Skeletal muscle satellite cell (primary cell): ENCODE measurements around the gene RASD1.
"Not testable (repeated sequence)": the region's sequence is repeated elsewhere in the genome, so short reads cannot be mapped to it uniquely, and the experiment has no call there.

Experiments used
- H3K27me3 ChIP-seq: 2 replicates; pipeline ENCODE4 v1.7.0; 2013; ENCODE audit warnings: low read length; ENCODE audit not compliant: control insufficient read depth, insufficient read depth
- H3K36me3 ChIP-seq: 2 replicates; pipeline ENCODE4 v1.7.0; 2013; ENCODE audit warnings: mild to moderate bottlenecking, control low read depth, low read length; ENCODE audit not compliant: insufficient read depth
- H3K4me1 ChIP-seq: 2 replicates; pipeline ENCODE4 v1.7.0; 2013; ENCODE audit warnings: low read length; ENCODE audit not compliant: control insufficient read depth, insufficient read depth
- H3K4me2 ChIP-seq: 2 replicates; pipeline ENCODE4 v1.7.0; 2013; ENCODE audit warnings: mild to moderate bottlenecking, low read length
- H3K4me3 ChIP-seq: 2 replicates; pipeline ENCODE4 v1.7.0; 2013; ENCODE audit warnings: low read length
- H3K9ac ChIP-seq: 2 replicates; pipeline ENCODE4 v1.7.0; 2013; ENCODE audit warnings: mild to moderate bottlenecking, low read depth, low read length, moderate library complexity
- H3K9me3 ChIP-seq: replicated peaks from 2 replicates; pipeline ENCODE4 v1.7.0; 2013; ENCODE audit warnings: mild to moderate bottlenecking, control low read depth, low read length

Gene RASD1

GRCh38 chr17:17491546-17491988 lies 4.6 kb downstream of the RASD1 start:
- no peak overlapping the region for H3K4me2 ChIP-seq
- peaks cover 38% of the 10 kb centered on the region for H3K36me3 ChIP-seq
- H3K9me3 ChIP-seq, result no peaks in the 10 kb centered on the region
- H3K27me3 ChIP-seq, result no peaks in the 10 kb centered on the region
- H3K4me3 ChIP-seq, result no peak overlapping the region
- H3K4me1 ChIP-seq, result peaks cover 19% of the 10 kb centered on the region
- H3K9ac ChIP-seq, result no peak overlapping the region

- Histone ChIP-seq H3K36me3 (peaks cover 38% of the 10 kb centered on the region), H3K9ac (no peak overlapping the region), H3K9me3 (no peaks in the 10 kb centered on the region), H3K4me1 (peaks cover 17% of the 10 kb centered on the region), H3K4me3 (no peak overlapping the region), H3K4me2 (no peak overlapping the region), H3K27me3 (no peaks in the 10 kb centered on the region)
Measured at GRCh38 chr17:17491031-17491471, 5.1 kb downstream of the RASD1 start.

- Histone ChIP-seq H3K36me3 (peaks cover 38% of the 10 kb centered on the region), H3K4me3 (no peak overlapping the region), H3K9me3 (no peaks in the 10 kb centered on the region), H3K9ac (no peak overlapping the region), H3K4me2 (no peak overlapping the region), H3K4me1 (peaks cover 6% of the 10 kb centered on the region), H3K27me3 (no peaks in the 10 kb centered on the region)
Measured at GRCh38 chr17:17487998-17488397, 8.2 kb downstream of the RASD1 start.

GRCh38 chr17:17486416-17486815 lies 9.8 kb downstream of the RASD1 start:
- not testable (repeated sequence) for H3K27me3 ChIP-seq, H3K4me1 ChIP-seq, H3K4me3 ChIP-seq, H3K9ac ChIP-seq, H3K4me2 ChIP-seq, H3K9me3 ChIP-seq
- peaks cover 26% of the 10 kb centered on the region for H3K36me3 ChIP-seq

GRCh38 chr17:17485420-17485819 lies 10.8 kb downstream of the RASD1 start:
- Histone ChIP-seq H3K4me3 (no peak overlapping the region), H3K36me3 (peaks cover 20% of the 10 kb centered on the region), H3K4me2 (no peak overlapping the region), H3K4me1 (peaks cover 10% of the 10 kb centered on the region), H3K9ac (no peak overlapping the region), H3K9me3 (no peaks in the 10 kb centered on the region), H3K27me3 (no peaks in the 10 kb centered on the region)

GRCh38 chr17:17484451-17484899 lies 11.7 kb downstream of the RASD1 start:
- H3K4me1 ChIP-seq, result peaks cover 10% of the 10 kb centered on the region
- no peaks in the 10 kb centered on the region for H3K9me3 ChIP-seq
- H3K4me3 ChIP-seq, result no peak overlapping the region
- H3K27me3 ChIP-seq, result no peaks in the 10 kb centered on the region
- peak overlapping the region; percentile 34 for H3K4me2 ChIP-seq
- no peak overlapping the region for H3K9ac ChIP-seq
- peaks cover 22% of the 10 kb centered on the region for H3K36me3 ChIP-seq

GRCh38 chr17:17481860-17482259 lies 14.3 kb downstream of the RASD1 start:
- Histone ChIP-seq H3K4me2 (no peak overlapping the region), H3K4me3 (no peak overlapping the region), H3K27me3 (no peaks in the 10 kb centered on the region), H3K9ac (no peak overlapping the region), H3K36me3 (peaks cover 6% of the 10 kb centered on the region), H3K4me1 (peaks cover 21% of the 10 kb centered on the region), H3K9me3 (no peaks in the 10 kb centered on the region)

GRCh38 chr17:17480593-17481148 lies 15.5 kb downstream of the RASD1 start:
- no peak overlapping the region for H3K4me2 ChIP-seq
- H3K27me3 ChIP-seq, result no peaks in the 10 kb centered on the region
- H3K9me3 ChIP-seq, result no peaks in the 10 kb centered on the region
- H3K9ac ChIP-seq, result no peak overlapping the region
- peaks cover 21% of the 10 kb centered on the region for H3K4me1 ChIP-seq
- H3K36me3 ChIP-seq, result peaks cover 6% of the 10 kb centered on the region
- H3K4me3 ChIP-seq, result no peak overlapping the region

GRCh38 chr17:17479209-17479608 lies 17.0 kb downstream of the RASD1 start:
- Histone ChIP-seq H3K36me3 (peaks cover 6% of the 10 kb centered on the region), H3K4me2 (no peak overlapping the region), H3K4me3 (no peak overlapping the region), H3K9me3 (no peaks in the 10 kb centered on the region), H3K27me3 (peaks cover 2% of the 10 kb centered on the region), H3K9ac (no peak overlapping the region), H3K4me1 (peaks cover 15% of the 10 kb centered on the region)

GRCh38 chr17:17476865-17477467 lies 19.2 kb downstream of the RASD1 start, which contains the start of gene MED9:
MED9 (plus strand) TSS chr17:17477000; CDS start chr17:17477042, 42 bp downstream.
- Histone ChIP-seq H3K4me2 (peak within 1 kb of the TSS; percentile 84), H3K4me1 (peaks cover 14% of the 10 kb centered on the region), H3K9ac (peak within 1 kb of the TSS; percentile 98), H3K36me3 (peaks cover 4% of the 10 kb centered on the region), H3K27me3 (peaks cover 21% of the 10 kb centered on the region), H3K9me3 (no peaks in the 10 kb centered on the region), H3K4me3 (peak within 1 kb of the TSS; percentile 96)

GRCh38 chr17:17474341-17474740 lies 21.9 kb downstream of the RASD1 start:
- Histone ChIP-seq H3K4me3 (no peak overlapping the region), H3K27me3 (peaks cover 39% of the 10 kb centered on the region), H3K4me2 (no peak overlapping the region), H3K4me1 (peaks cover 10% of the 10 kb centered on the region), H3K9ac (no peak overlapping the region), H3K36me3 (no peaks in the 10 kb centered on the region), H3K9me3 (no peaks in the 10 kb centered on the region)
